H1 (cell line): ENCODE measurements around the gene ALOX15B. TPM values are rescaled to one million over a fixed set of nuclear protein-coding genes. Genes with fewer than 3 reads are reported as not detected.

Experiments used
- CTCF ChIA-PET: fragments of 300-600 bp; sonication (Branson Sonifier 250); formaldehyde crosslinking; loops from one replicate; lab custom pipeline; 2021; ENCODE audit not compliant: partially characterized antibody; lab: Charles Lee
- POLR2A ChIA-PET: fragments of 300-600 bp; sonication (Branson Sonifier 250); formaldehyde crosslinking; loops from one replicate; lab custom pipeline; 2021; ENCODE audit warnings: inconsistent platforms; ENCODE audit not compliant: partially characterized antibody; lab: Charles Lee
- DNase-seq, 2 experiments: peaks; one replicate each; pipeline versions ENCODE4 v3.0.0 to v3.0.0-alpha.2; 2010 to 2022; ENCODE audit warnings: low spot score in 2 of 2, low read depth in 1 of 2, mixed read lengths in 1 of 2
- FAIRE-seq: peaks from 2 replicates; lab custom pipeline; 2011; peaks lifted over from hg19 to GRCh38; lab: Jason Lieb, UNC
- H2AFZ ChIP-seq: 2 replicates; pipeline ENCODE4 v1.8.1; 2012; ENCODE audit warnings: low read length, inconsistent platforms
- H2AK5ac ChIP-seq: 2 replicates; pipeline ENCODE4 v1.6.1; 2013; ENCODE audit warnings: low read depth, low read length
- H2BK120ac ChIP-seq: replicated peaks from 2 replicates; pipeline ENCODE3; 2013; ENCODE audit warnings: low read depth, low read length, inconsistent platforms
- H2BK12ac ChIP-seq: 2 replicates; pipeline ENCODE4 v1.6.1; 2013; ENCODE audit warnings: low read depth, low read length
- H2BK15ac ChIP-seq: 2 replicates; pipeline ENCODE4 v1.6.1; 2013; ENCODE audit warnings: low read length
- H2BK20ac ChIP-seq: 2 replicates; pipeline ENCODE4 v1.6.1; 2013; ENCODE audit warnings: low read length
- H2BK5ac ChIP-seq: 2 replicates; pipeline ENCODE4 v1.6.1; 2013; ENCODE audit warnings: low read depth, low read length
- H3K14ac ChIP-seq: 2 replicates; pipeline ENCODE4 v1.6.1; 2013; ENCODE audit warnings: inconsistent platforms; ENCODE audit not compliant: insufficient read length
- H3K18ac ChIP-seq: 2 replicates; pipeline ENCODE4 v1.6.1; 2013; ENCODE audit warnings: low read length; ENCODE audit errors: extremely low read depth
- H3K23ac ChIP-seq: 2 replicates; pipeline ENCODE4 v1.6.1; 2013; ENCODE audit warnings: inconsistent platforms; ENCODE audit not compliant: insufficient read length
- H3K23me2 ChIP-seq: 2 replicates; pipeline ENCODE4 v1.6.1; 2013; ENCODE audit warnings: low read depth, low read length
- H3K27ac ChIP-seq: 2 replicates; pipeline ENCODE4 v1.6.1; 2011; ENCODE audit warnings: low read depth, low read length, inconsistent platforms
- H3K27me3 ChIP-seq, 4 experiments: replicated peaks in 1 of 4; 1 replicate in 1 of 4; 2 replicates in 3 of 4; pipeline versions ENCODE4 v1.6.1 to v1.8.1; 2011 to 2013; ENCODE audit warnings: low read length in 3 of 4, mild to moderate bottlenecking in 3 of 4, inconsistent platforms in 2 of 4, mixed read lengths in 2 of 4, moderate library complexity in 1 of 4; ENCODE audit not compliant: control insufficient read depth in 3 of 4, insufficient read depth in 3 of 4; ENCODE audit errors: extremely low read depth in 1 of 4
- H3K36me3 ChIP-seq, 4 experiments: 2 replicates each; pipeline versions ENCODE4 v1.6.1 to v1.8.1; 2011 to 2013; ENCODE audit warnings: mild to moderate bottlenecking in 4 of 4, low read length in 3 of 4, moderate library complexity in 2 of 4, control low read depth in 1 of 4, inconsistent platforms in 1 of 4; ENCODE audit not compliant: insufficient read depth in 4 of 4, control insufficient read depth in 2 of 4
- H3K4ac ChIP-seq: replicated peaks from 2 replicates; pipeline ENCODE3; 2013; ENCODE audit warnings: low read length, low read depth, mixed read lengths, inconsistent platforms; ENCODE audit not compliant: insufficient read length
- H3K4me1 ChIP-seq, 4 experiments: replicated peaks in 1 of 4; 1 replicate in 1 of 4; 2 replicates in 3 of 4; pipeline versions ENCODE4 v1.6.1 to v1.8.1; 2011 to 2013; ENCODE audit warnings: low read length in 3 of 4, inconsistent platforms in 2 of 4, mixed read lengths in 1 of 4; ENCODE audit not compliant: insufficient read depth in 4 of 4, control insufficient read depth in 3 of 4
- H3K4me2 ChIP-seq, 2 experiments: 2 replicates each; pipeline versions ENCODE4 v1.6.1 to v1.8.1; 2011 to 2013; ENCODE audit warnings: low read depth in 2 of 2, low read length in 2 of 2, control low read depth in 1 of 2, inconsistent platforms in 1 of 2, mild to moderate bottlenecking in 1 of 2; ENCODE audit not compliant: insufficient read depth in 1 of 2
- H3K4me3 ChIP-seq, 4 experiments: fragments of 200-600, 300-600 bp in 1 of 4; sonication (generic), shearing (Covaris generic), sonication (Bioruptor Twin) in 1 of 4; 2 replicates each; pipeline versions ENCODE4 v1.5.1 to v1.8.1; 2011 to 2016; ENCODE audit warnings: low read length in 4 of 4, low read depth in 3 of 4, control low read depth in 2 of 4, inconsistent platforms in 2 of 4, mild to moderate bottlenecking in 2 of 4, mixed read lengths in 1 of 4, moderate library complexity in 1 of 4; ENCODE audit not compliant: insufficient read depth in 2 of 4; ENCODE audit errors: extremely low read depth in 1 of 4
- H3K56ac ChIP-seq: replicated peaks from 2 replicates; pipeline ENCODE3; 2013; ENCODE audit warnings: low read depth, mild to moderate bottlenecking, mixed read lengths, low read length, inconsistent platforms; ENCODE audit not compliant: insufficient read length
- H3K79me1 ChIP-seq: 2 replicates; pipeline ENCODE4 v1.6.1; 2013; ENCODE audit warnings: low read depth, low read length, control low read depth
- H3K79me2 ChIP-seq, 2 experiments: 2 replicates each; pipeline versions ENCODE4 v1.6.1 to v1.8.1; 2012 to 2013; ENCODE audit warnings: low read length in 2 of 2, mild to moderate bottlenecking in 2 of 2, inconsistent platforms in 1 of 2; ENCODE audit not compliant: insufficient read depth in 2 of 2, control insufficient read depth in 1 of 2
- H3K9ac ChIP-seq, 4 experiments: replicated peaks in 1 of 4; 1 replicate in 1 of 4; 2 replicates in 3 of 4; pipeline versions ENCODE4 v1.6.1 to v1.8.1; 2011 to 2013; ENCODE audit warnings: low read depth in 3 of 4, low read length in 3 of 4, control low read depth in 2 of 4, mild to moderate bottlenecking in 2 of 4, moderate library complexity in 2 of 4, inconsistent platforms in 1 of 4; ENCODE audit errors: extremely low read depth in 1 of 4
- H3K9me3 ChIP-seq, 2 experiments: 2 replicates each; pipeline versions ENCODE4 v1.6.1 to v1.8.1; 2012 to 2013; ENCODE audit warnings: mild to moderate bottlenecking in 2 of 2, moderate library complexity in 2 of 2, control low read depth in 1 of 2, inconsistent platforms in 1 of 2, low read depth in 1 of 2, low read length in 1 of 2, mixed read lengths in 1 of 2; ENCODE audit not compliant: insufficient read depth in 2 of 2
- H4K20me1 ChIP-seq, 2 experiments: replicated peaks in 1 of 2; 2 replicates each; pipeline versions ENCODE3 to v1.8.1; 2011 to 2013; ENCODE audit warnings: inconsistent platforms in 2 of 2, low read length in 2 of 2, mild to moderate bottlenecking in 1 of 2; ENCODE audit not compliant: insufficient read depth in 2 of 2, control insufficient read depth in 1 of 2
- H4K5ac ChIP-seq: 2 replicates; pipeline ENCODE4 v1.6.1; 2013; ENCODE audit warnings: low read length, low read depth, mixed read lengths, inconsistent platforms; ENCODE audit not compliant: insufficient read length
- H4K8ac ChIP-seq: 2 replicates; pipeline ENCODE4 v1.8.0; 2013; ENCODE audit warnings: mild to moderate bottlenecking, moderate library complexity, low read length, inconsistent platforms; ENCODE audit not compliant: insufficient read depth; ENCODE audit errors: extremely low read depth
- H4K91ac ChIP-seq: replicated peaks from 2 replicates; pipeline ENCODE3; 2013; ENCODE audit warnings: low read length, mixed read lengths, inconsistent platforms; ENCODE audit not compliant: insufficient read length
- ATF2 ChIP-seq: IDR thresholded peaks from 2 replicates; pipeline ENCODE4 v1.6.1; 2012; ENCODE audit warnings: low read length, inconsistent platforms
- CBX5 ChIP-seq: fragments of 300-800, 300-1000 bp; sonication (generic); IDR thresholded peaks from 2 replicates; pipeline ENCODE4 v1.7.1; 2016; ENCODE audit warnings: antibody characterized with exemption, low read length, low read depth
- FOSL1 ChIP-seq: IDR thresholded peaks from 2 replicates; pipeline ENCODE4 v1.6.1; 2011; ENCODE audit warnings: mild to moderate bottlenecking, low read depth, low read length, moderate library complexity; ENCODE audit not compliant: insufficient read depth
- RFX5 ChIP-seq: IDR thresholded peaks from 2 replicates; pipeline ENCODE4 v1.6.1; 2011; ENCODE audit warnings: low read depth, low read length, improper control_type of control experiment, borderline replicate concordance
- SRF ChIP-seq: IDR thresholded peaks from 2 replicates; pipeline ENCODE4 v1.6.1; 2011; ENCODE audit warnings: mild to moderate bottlenecking, low read depth, low read length, moderate library complexity
- SUZ12 ChIP-seq: fragments of 200-600 bp; sonication (generic); IDR thresholded peaks from 2 replicates; pipeline ENCODE4 v1.6.1; 2012; ENCODE audit warnings: mild to moderate bottlenecking, inconsistent platforms, low read length, moderate library complexity, mixed read lengths
- WGBS, 2 experiments: shearing (Covaris generic) in 1 of 2; methylation state at CpG; one replicate each; pipeline versions ENCODE4 v1.1.6 to v1.1.7; 2013 to 2015; ENCODE audit warnings: low lambda C conversion rate in 2 of 2, mixed read lengths in 2 of 2, inconsistent platforms in 1 of 2, low coverage in 1 of 2, missing lambda C conversion rate in 1 of 2; ENCODE audit not compliant: insufficient replicate concordance in 2 of 2, insufficient coverage in 1 of 2, insufficient read length in 1 of 2; ENCODE audit errors: extremely low coverage in 1 of 2, missing lambda C conversion rate in 1 of 2; 5-methylcytosine and 5-hydroxymethylcytosine counted together
- polyA plus RNA-seq, 7 experiments: library from polyadenylated mRNA; depleted of rRNA in 3 of 7; stranded (reverse) in 5 of 7; unstranded in 2 of 7; fragments of >200 nt in 5 of 7; fragments of 200-250 nt in 2 of 7; gene quantifications; 1 replicate in 5 of 7; 2 replicates in 1 of 7; 4 replicates in 1 of 7; pipeline versions ENCODE4 v1.2.1 to v1.2.3, GENCODE V29; 2011 to 2013; ENCODE audit warnings: missing spikeins in 2 of 7, mixed read lengths in 2 of 7
- total RNA-seq: library from RNA; stranded (reverse); fragmentation: NEBNext Ultra II Directional; extraction: Animal tissue kit (Norgen Biotek cat#: 25700); gene quantifications from 2 replicates; pipeline ENCODE4 v1.2.1, GENCODE V29; 2021

ALOX15B gene
- total and polyA plus RNA-seq, 2 of the 8 experiments (the other 6 are each of a cell fraction or from before 2014, with no cell fraction given): 0.63 to 0.91 TPM

GRCh38 chr17:8019665-8020650 lies 18.9 kb upstream of the ALOX15B start:
- Histone ChIP-seq H3K36me3 (no peaks in the 10 kb centered on the region), H3K14ac (no peak overlapping the region), H3K27me3 (peaks cover 1 to 18% (median 14%) of the 10 kb centered on the region in 4 experiments), H3K23ac (no peak overlapping the region), H2AK5ac (no peak overlapping the region), H4K5ac (no peak overlapping the region), H2BK20ac (no peak overlapping the region), H3K4ac (no peak overlapping the region), H4K8ac (0 out of 2 replicates have a peak overlapping the region, but pooled peaks have one; percentile 58), H2BK15ac (no peak overlapping the region), H3K27ac (no peak overlapping the region), H2BK12ac (0 out of 2 replicates have a peak overlapping the region, but pooled peaks have one; percentile 27), H3K18ac (no peak overlapping the region), H2BK5ac (no peak overlapping the region), H3K79me1 (no peaks in the 10 kb centered on the region), H3K79me2 (no peaks in the 10 kb centered on the region), H3K9me3 (no peaks in the 10 kb centered on the region), H2BK120ac (no peak overlapping the region), H4K91ac (no peak overlapping the region), H4K20me1 (no peaks in the 10 kb centered on the region), H3K56ac (no peak overlapping the region), H3K4me3 (no peak overlapping the region), H3K23me2 (peaks cover 8% of the 10 kb centered on the region; the same call in 1 of the 2 replicates), H3K9ac (no peak overlapping the region), H3K4me1 (peaks cover 0 to 5% (median 0%) of the 10 kb centered on the region in 4 experiments; a peak in 2 of 7 replicates), H3K4me2 (no peak overlapping the region), H2AFZ (no peak overlapping the region)
- DNase-seq (no peak), FAIRE-seq (no peak)
- POLR2A ChIA-PET: interaction anchor here (0.8 to 1.0 kb wide), 2 partner anchors 39 to 153 kb away, joined by 3 to 5 read pairs; no protein-coding TSS in a partner anchor
- 91% methylated on average over 16 of the region's 16 CpGs; no CpG with 5 or more reads in 1 of the 2 experiments for WGBS, 2 experiments
- TF ChIP-seq SRF: no peak
- no peak for TF ChIP-seq ATF2
- TF ChIP-seq RFX5: no peak
- TF ChIP-seq SUZ12: no peak
- no peak for TF ChIP-seq CBX5
- no peak for TF ChIP-seq FOSL1
- CTCF ChIA-PET: interaction anchor here (0.7 to 12.8 kb wide), 13 partner anchors 9 to 108 kb away, joined by 3 to 141 read pairs (median 6); partner anchors contain the start of genes ALOX15B and GUCY2D
